HG03066 (cell line): ENCODE measurements around the gene ORC5.
"Not testable (repeated sequence)": the region's sequence is repeated elsewhere in the genome, so short reads cannot be mapped to it uniquely, and the experiment has no call there.

ENCODE experiments used
- ATAC-seq: cut with Tn5 transposase; IDR thresholded peaks from one replicate; pipeline ENCODE4 v1.9.1; 2021; ENCODE audit warnings: low read depth; ENCODE audit not compliant: unreplicated experiment

Gene ORC5

GRCh38 chr7:104207731-104208420 is at the start of gene ORC5:
Gene ORC5, minus strand, starts transcription at chr7:104208013. Its CDS starts 109 bp downstream, at chr7:104207904.
- peak; percentile 99 for ATAC-seq

GRCh38 chr7:104255616-104256015 is 47.8 kb upstream of the ORC5 start:
- ATAC-seq: no peak

GRCh38 chr7:104255194-104255593 is 47.4 kb upstream of the ORC5 start:
- no peak for ATAC-seq

- ATAC-seq: no peak
These were observed 46.9 kb upstream of the ORC5 start for GRCh38 chr7:104254696-104255095.

- ATAC-seq: no peak
These were observed 44.8 kb upstream of the ORC5 start for GRCh38 chr7:104252409-104253134.

- ATAC-seq: no peak
These were observed 34.8 kb upstream of the ORC5 start for GRCh38 chr7:104242638-104243037.

- no peak for ATAC-seq
These were observed 33.9 kb upstream of the ORC5 start for GRCh38 chr7:104241538-104242209.

GRCh38 chr7:104241135-104241534 is 33.3 kb upstream of the ORC5 start:
- ATAC-seq: no peak

- ATAC-seq: no peak
These were observed 32.6 kb upstream of the ORC5 start for GRCh38 chr7:104240401-104240800.

GRCh38 chr7:104234990-104235389 is 27.2 kb upstream of the ORC5 start:
- not testable (repeated sequence) for ATAC-seq

GRCh38 chr7:104231054-104232046 is 23.5 kb upstream of the ORC5 start:
- peak; percentile 96 for ATAC-seq

- ATAC-seq: no peak
These were observed 22.8 kb upstream of the ORC5 start for GRCh38 chr7:104230606-104231005.

GRCh38 chr7:104228442-104228841 is 20.6 kb upstream of the ORC5 start:
- ATAC-seq: no peak

GRCh38 chr7:104225451-104225850 is 17.6 kb upstream of the ORC5 start:
- ATAC-seq: no peak

GRCh38 chr7:104217620-104218019 is 9.8 kb upstream of the ORC5 start:
- no peak for ATAC-seq

GRCh38 chr7:104209063-104209462 is 1.2 kb upstream of the ORC5 start:
- ATAC-seq: no peak

- ATAC-seq: no peak
These were observed 588 bp upstream of the ORC5 start for GRCh38 chr7:104208421-104208780.

GRCh38 chr7:104207348-104207730 is 474 bp downstream of the ORC5 start:
- ATAC-seq: peak; percentile 37

GRCh38 chr7:104206841-104207240 is 972 bp downstream of the ORC5 start:
- no peak for ATAC-seq

GRCh38 chr7:104198673-104199278 is 9.0 kb downstream of the ORC5 start:
- ATAC-seq: no peak
